ENCODE data around the gene MEST. TPM values are rescaled to one million over a fixed set of nuclear protein-coding genes. Genes with fewer than 3 reads are reported as not detected.

MEST gene
- total RNA-seq, 1 experiment from 2014 or later = 37.4 TPM

DNA sequence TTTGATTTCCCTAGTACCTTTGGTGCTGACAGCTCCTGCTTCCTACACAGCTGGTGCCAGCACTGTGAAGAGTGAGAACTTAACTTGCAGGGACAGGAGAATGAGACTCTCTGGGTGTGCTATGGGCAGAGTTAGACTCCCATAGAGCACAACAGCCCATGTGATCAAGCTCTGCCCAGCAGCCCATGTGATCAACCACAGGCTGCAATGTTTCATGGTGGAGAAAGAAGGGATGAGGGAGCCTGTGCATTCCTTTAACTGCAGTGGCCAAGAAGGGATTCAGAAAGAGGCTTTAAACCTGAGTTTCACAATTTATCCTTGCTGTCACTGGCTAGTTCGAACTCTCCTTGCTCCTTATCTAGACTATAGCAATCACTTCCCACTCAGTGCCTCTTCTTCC is 10.0 kb upstream of the MEST start:
- intact Hi-C loops (cut with micrococcal nuclease; ENCODE audit: unreplicated experiment) = no loop called here
- POLR2A ChIA-PET (ENCODE audit: low non-redundant PET) = no interaction called here
- H3K4me3 ChIP-seq (ENCODE audit: low read depth, low read length, poor library complexity, severe bottlenecking) = no peak overlapping the region
- CTCF ChIA-PET = no interaction called here
- no peaks in the 10 kb centered on the region for H3K4me1 ChIP-seq (ENCODE audit: insufficient read depth, low read length, poor library complexity, severe bottlenecking)
- TF ChIP-seq EZH2 (IDR thresholded peaks at IDR 0.05; ENCODE audit: borderline replicate concordance, low read depth, low read length, poor library complexity, severe bottlenecking) = no peak
- TF ChIP-seq, protein P1, sequence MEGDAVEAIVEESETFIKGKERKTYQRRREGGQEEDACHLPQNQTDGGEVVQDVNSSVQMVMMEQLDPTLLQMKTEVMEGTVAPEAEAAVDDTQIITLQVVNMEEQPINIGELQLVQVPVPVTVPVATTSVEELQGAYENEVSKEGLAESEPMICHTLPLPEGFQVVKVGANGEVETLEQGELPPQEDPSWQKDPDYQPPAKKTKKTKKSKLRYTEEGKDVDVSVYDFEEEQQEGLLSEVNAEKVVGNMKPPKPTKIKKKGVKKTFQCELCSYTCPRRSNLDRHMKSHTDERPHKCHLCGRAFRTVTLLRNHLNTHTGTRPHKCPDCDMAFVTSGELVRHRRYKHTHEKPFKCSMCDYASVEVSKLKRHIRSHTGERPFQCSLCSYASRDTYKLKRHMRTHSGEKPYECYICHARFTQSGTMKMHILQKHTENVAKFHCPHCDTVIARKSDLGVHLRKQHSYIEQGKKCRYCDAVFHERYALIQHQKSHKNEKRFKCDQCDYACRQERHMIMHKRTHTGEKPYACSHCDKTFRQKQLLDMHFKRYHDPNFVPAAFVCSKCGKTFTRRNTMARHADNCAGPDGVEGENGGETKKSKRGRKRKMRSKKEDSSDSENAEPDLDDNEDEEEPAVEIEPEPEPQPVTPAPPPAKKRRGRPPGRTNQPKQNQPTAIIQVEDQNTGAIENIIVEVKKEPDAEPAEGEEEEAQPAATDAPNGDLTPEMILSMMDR (conservative IDR thresholded peaks at IDR 0.05; ENCODE audit: low read depth, low read length) = no peak
- H3K27me3 ChIP-seq (replicated peaks; ENCODE audit: insufficient read depth, low read depth, low read length, poor library complexity) = no peaks in the 10 kb centered on the region
- no peak overlapping the region for H3K27ac ChIP-seq (ENCODE audit: low read depth, low read length, poor library complexity, severe bottlenecking)
- no peak for DNase-seq (ENCODE audit: low spot score)
- no TSS peak for BruUV-seq (replicated peaks)
- peaks cover 6% of the 10 kb centered on the region for H3K9me3 ChIP-seq (ENCODE audit: low read depth, low read length, poor library complexity, severe bottlenecking)
- no peaks in the 10 kb centered on the region for H3K36me3 ChIP-seq (ENCODE audit: insufficient read depth, low read length, poor library complexity, severe bottlenecking)

DNA sequence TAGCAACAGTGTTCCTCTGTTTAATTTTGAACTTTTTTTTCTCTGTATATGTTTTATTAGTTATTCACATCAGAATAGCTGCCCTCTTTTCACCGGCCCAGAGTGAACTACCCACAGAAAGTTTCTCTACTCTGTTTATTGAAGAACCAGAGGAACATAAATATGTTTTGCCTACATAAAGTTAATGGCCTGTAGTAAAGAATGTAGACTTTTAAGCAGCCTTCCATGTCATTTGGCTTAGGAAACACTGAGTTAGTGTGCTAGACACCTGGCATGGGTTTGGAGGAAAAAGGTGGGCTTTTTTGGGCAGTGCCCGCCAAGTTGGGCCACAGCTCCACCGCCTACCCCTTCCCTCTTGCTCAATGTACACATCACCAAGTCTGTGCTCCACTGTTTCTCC is 8.9 kb upstream of the MEST start:
- peaks cover 1% of the 10 kb centered on the region for H3K9me3 ChIP-seq (ENCODE audit: low read depth, low read length, poor library complexity, severe bottlenecking)
- TF ChIP-seq, protein P1 (conservative IDR thresholded peaks at IDR 0.05; ENCODE audit: low read depth, low read length) = no peak
- no peak for TF ChIP-seq EZH2 (IDR thresholded peaks at IDR 0.05; ENCODE audit: borderline replicate concordance, low read depth, low read length, poor library complexity, severe bottlenecking)
- no peak overlapping the region for H3K27ac ChIP-seq (ENCODE audit: low read depth, low read length, poor library complexity, severe bottlenecking)
- H3K27me3 ChIP-seq (replicated peaks; ENCODE audit: insufficient read depth, low read depth, low read length, poor library complexity) = no peaks in the 10 kb centered on the region
- intact Hi-C loops (cut with micrococcal nuclease; ENCODE audit: unreplicated experiment) = no loop called here
- ChIA-PET CTCF (no interaction called here), POLR2A (ENCODE audit: low non-redundant PET) (no interaction called here)
- no peak for DNase-seq (ENCODE audit: low spot score)
- H3K36me3 ChIP-seq (ENCODE audit: insufficient read depth, low read length, poor library complexity, severe bottlenecking) = no peaks in the 10 kb centered on the region
- H3K4me3 ChIP-seq (ENCODE audit: low read depth, low read length, poor library complexity, severe bottlenecking) = no peak overlapping the region
- no TSS peak for BruUV-seq (replicated peaks)
- no peaks in the 10 kb centered on the region for H3K4me1 ChIP-seq (ENCODE audit: insufficient read depth, low read length, poor library complexity, severe bottlenecking)

DNA sequence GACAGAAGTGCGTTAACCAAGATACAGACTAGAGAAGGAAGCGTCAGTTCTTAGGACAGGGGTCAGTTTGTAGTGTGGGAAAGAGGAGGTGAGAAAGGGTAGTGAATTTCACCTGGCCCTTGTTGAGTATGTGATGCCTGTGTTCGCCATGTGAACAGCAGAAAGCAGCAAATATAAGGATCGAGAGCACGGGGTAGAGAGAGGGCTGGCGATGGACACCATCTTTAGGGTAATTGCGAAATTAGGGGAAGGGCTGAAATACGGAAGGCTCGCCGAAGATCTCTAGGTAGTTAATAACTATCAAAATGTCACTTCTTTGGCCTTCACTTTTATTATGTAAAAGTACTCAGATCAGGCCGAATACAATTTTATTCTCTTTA is 6.2 kb upstream of the MEST start:
- ChIA-PET CTCF (no interaction called here), POLR2A (ENCODE audit: low non-redundant PET) (no interaction called here)
- H3K4me3 ChIP-seq (ENCODE audit: low read depth, low read length, poor library complexity, severe bottlenecking) = no peak overlapping the region
- no peaks in the 10 kb centered on the region for H3K4me1 ChIP-seq (ENCODE audit: insufficient read depth, low read length, poor library complexity, severe bottlenecking)
- H3K36me3 ChIP-seq (ENCODE audit: insufficient read depth, low read length, poor library complexity, severe bottlenecking) = no peaks in the 10 kb centered on the region
- TF ChIP-seq, protein P1 (conservative IDR thresholded peaks at IDR 0.05; ENCODE audit: low read depth, low read length) = no peak
- no peak for TF ChIP-seq EZH2 (IDR thresholded peaks at IDR 0.05; ENCODE audit: borderline replicate concordance, low read depth, low read length, poor library complexity, severe bottlenecking)
- no peaks in the 10 kb centered on the region for H3K9me3 ChIP-seq (ENCODE audit: low read depth, low read length, poor library complexity, severe bottlenecking)
- intact Hi-C loops (cut with micrococcal nuclease; ENCODE audit: unreplicated experiment) = no loop called here
- no peak for DNase-seq (ENCODE audit: low spot score)
- H3K27ac ChIP-seq (ENCODE audit: low read depth, low read length, poor library complexity, severe bottlenecking) = no peak overlapping the region
- no peaks in the 10 kb centered on the region for H3K27me3 ChIP-seq (replicated peaks; ENCODE audit: insufficient read depth, low read depth, low read length, poor library complexity)
- BruUV-seq (replicated peaks) = no TSS peak

Data from A673 (cell line).